T-helper 17 cell (primary cell): Measurements from ENCODE around the gene KARS1. TPM values are rescaled to one million over a fixed set of nuclear protein-coding genes. Genes with fewer than 3 reads are reported as not detected.

Experiments
- ATAC-seq: fragments of 150-1000 bp; cut with Tn5 transposase; 2 replicates; pipeline ENCODE4 v1.10.0; 2021; ENCODE audit warnings: mild to moderate bottlenecking, moderate library complexity
- DNase-seq, 3 donors: peaks; one replicate each; pipeline versions ENCODE4 v3.0.0 to v3.0.0-alpha.2; 2020 to 2021
- H3K9me3 ChIP-seq: one replicate; pipeline ENCODE4 v1.7.0; 2013; ENCODE audit warnings: low read length, mild to moderate bottlenecking; ENCODE audit not compliant: control insufficient read depth, poor library complexity, severe bottlenecking
- H3K27ac Mint-ChIP-seq: one replicate; pipeline ENCODE4 v1.8.0; 2022; ENCODE audit warnings: mild to moderate bottlenecking, moderate library complexity, mixed read lengths
- H3K27me3 Mint-ChIP-seq: one replicate; pipeline ENCODE4 v1.8.0; 2022; ENCODE audit warnings: mixed read lengths
- H3K36me3 Mint-ChIP-seq: one replicate; pipeline ENCODE4 v1.8.0; 2022; ENCODE audit warnings: low read depth, mixed read lengths
- H3K4me1 Mint-ChIP-seq: one replicate; pipeline ENCODE4 v1.8.0; 2022; ENCODE audit warnings: mild to moderate bottlenecking, mixed read lengths
- H3K4me3 Mint-ChIP-seq: one replicate; pipeline ENCODE4 v1.8.0; 2022; ENCODE audit warnings: mild to moderate bottlenecking, moderate library complexity, mixed read lengths
- total RNA-seq, 4 donors: library from RNA in 2 of 4; stranded (reverse) in 2 of 4; gene quantifications; one replicate each; pipeline ENCODE4 v1.2.3 and lab custom pipeline; 2022 to 2026

Gene KARS1
- total RNA-seq, 2 donors from 2014 or later: 160 to 161 TPM

DNA sequence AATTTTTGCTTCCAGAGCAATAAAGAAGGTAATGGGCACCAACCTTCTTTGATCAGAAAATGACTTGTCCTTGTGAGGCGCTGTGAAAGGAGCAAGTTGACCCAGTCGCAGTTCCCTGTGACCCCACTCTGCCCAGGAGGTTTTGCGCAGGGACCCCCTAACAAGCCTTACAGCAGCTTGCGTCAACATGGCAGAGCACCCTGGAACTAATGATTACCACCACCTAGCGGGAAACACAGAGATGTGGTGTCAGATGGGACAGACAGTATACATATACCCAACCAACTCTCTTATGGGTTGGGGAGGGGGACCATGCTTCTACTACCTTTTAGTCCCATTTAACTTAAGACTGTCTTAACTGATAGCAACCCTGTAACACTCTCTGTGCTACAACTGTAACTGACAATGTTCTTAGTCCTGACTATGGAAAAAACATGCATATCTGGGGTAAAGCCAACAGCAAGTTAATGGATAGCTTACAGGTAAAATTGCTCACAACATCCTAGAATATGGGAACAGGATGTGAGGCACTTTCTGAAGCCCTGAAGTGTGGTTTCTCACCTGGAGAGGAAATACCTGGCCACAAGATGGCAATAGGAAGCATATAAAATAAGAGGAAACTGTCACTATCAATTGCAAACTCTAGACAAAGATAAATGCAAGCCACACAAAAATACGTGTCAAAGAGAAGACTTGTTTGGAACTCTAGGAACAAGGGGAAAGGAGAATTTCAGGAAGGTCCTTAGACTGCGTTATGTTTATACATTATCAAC, 3.0 kb downstream of the KARS1 start:
- Mint-ChIP-seq H3K4me3 (peak overlapping the region; percentile 84), H3K36me3 (peaks cover 7% of the 10 kb centered on the region), H3K4me1 (peaks cover 28% of the 10 kb centered on the region), H3K27me3 (no peaks in the 10 kb centered on the region), H3K27ac (peak overlapping the region; percentile 94)
- ATAC-seq (no peak), DNase-seq (no peak)
- no peaks in the 10 kb centered on the region for H3K9me3 ChIP-seq

DNA sequence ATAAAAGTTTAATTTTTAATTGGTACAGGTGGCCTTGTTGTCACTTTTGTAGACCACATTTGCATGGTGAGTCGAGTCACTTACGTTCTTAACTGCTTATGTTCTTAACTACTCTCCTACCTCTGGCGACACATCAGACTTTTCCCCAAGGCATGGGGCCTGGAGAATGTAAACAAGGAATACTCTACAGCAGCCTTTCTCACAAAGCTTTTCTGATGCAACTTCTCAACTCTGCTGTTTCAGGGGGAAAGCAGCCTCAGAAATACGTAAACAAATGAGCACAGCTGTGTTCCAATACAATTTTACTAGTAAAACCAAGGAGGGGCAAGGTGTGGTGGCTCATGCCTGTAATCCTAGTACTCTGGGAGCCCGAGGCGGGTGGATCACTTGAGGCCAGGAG, 6.9 kb downstream of the KARS1 start:
- H3K4me1 Mint-ChIP-seq: peaks cover 27% of the 10 kb centered on the region
- no peaks in the 10 kb centered on the region for H3K27me3 Mint-ChIP-seq
- H3K36me3 Mint-ChIP-seq: peaks cover 6% of the 10 kb centered on the region
- H3K4me3 Mint-ChIP-seq: no peak overlapping the region
- DNase-seq (no peak), ATAC-seq (no peak)
- H3K27ac Mint-ChIP-seq: peak overlapping the region; percentile 49
- H3K9me3 ChIP-seq: no peaks in the 10 kb centered on the region

DNA sequence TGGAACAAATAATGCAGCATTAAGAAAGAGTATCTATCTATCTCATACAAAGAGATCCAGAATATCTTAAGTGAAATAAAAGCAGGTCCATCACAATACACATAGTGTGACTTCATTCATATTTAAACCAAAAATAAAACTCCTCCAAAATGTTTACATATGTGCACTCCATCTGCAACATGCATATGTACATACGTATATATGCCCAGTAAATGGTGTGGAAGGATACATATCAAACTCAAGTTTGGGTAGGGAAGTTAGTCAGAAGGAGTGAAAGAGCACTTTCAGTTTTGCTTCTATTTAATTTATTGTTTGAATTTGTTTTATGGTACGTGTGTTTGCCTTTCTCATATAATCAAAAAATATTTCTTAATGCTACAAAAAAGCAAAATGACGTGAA, 12.4 kb downstream of the KARS1 start:
- DNase-seq: no peak
- ATAC-seq: no peak
- H3K36me3 Mint-ChIP-seq: peaks cover 6% of the 10 kb centered on the region
- no peak overlapping the region for H3K4me3 Mint-ChIP-seq
- H3K27ac Mint-ChIP-seq: peak overlapping the region; percentile 34
- no peaks in the 10 kb centered on the region for H3K9me3 ChIP-seq
- H3K27me3 Mint-ChIP-seq: no peaks in the 10 kb centered on the region
- H3K4me1 Mint-ChIP-seq: peaks cover 10% of the 10 kb centered on the region

DNA sequence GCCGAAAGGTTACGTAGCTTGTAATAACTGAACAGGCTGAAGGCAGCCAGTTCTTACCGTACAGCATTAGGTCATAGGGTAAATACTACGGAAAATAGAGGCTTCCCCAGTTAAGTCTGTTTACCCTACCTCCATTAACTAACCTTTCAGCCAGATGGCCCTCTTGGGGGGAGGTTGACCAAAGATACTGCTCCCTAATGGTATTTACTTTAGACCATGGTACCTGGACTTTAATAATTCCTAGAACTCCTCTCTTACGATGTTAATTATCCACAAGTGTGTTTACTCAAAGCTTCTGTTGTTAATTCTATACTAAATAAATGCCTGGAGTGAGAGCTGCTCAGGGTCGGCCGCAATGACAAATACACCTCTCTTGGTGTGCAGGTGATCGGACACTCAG, 14.6 kb downstream of the KARS1 start:
- H3K4me1 Mint-ChIP-seq: peaks cover 21% of the 10 kb centered on the region
- no peak overlapping the region for H3K27ac Mint-ChIP-seq
- no peaks in the 10 kb centered on the region for H3K9me3 ChIP-seq
- no peaks in the 10 kb centered on the region for H3K27me3 Mint-ChIP-seq
- ATAC-seq (no peak), DNase-seq (no peak)
- peaks cover 7% of the 10 kb centered on the region for H3K36me3 Mint-ChIP-seq
- H3K4me3 Mint-ChIP-seq: no peak overlapping the region

DNA sequence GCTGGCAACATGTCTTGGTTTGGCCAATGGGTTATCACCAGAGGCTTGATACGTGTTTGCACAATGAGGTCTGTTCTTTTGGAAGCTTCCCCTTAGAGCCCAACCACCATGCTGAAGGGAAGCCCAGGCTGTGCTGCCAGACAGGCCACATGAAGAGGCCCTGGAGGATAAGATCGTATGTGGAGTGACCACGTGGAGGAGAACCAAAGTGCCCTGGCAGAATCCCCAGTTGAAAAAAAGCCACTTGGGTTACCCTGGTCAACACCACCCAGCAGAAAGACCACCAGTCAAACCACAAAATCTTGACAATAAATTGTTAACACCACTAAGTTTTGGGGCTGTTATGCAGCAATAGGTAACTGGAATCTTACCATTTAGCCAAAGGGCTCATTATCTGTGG, 17.4 kb downstream of the KARS1 start:
- H3K9me3 ChIP-seq: no peaks in the 10 kb centered on the region
- H3K36me3 Mint-ChIP-seq: peaks cover 19% of the 10 kb centered on the region
- no peak for ATAC-seq
- DNase-seq: no peak
- peaks cover 37% of the 10 kb centered on the region for H3K4me1 Mint-ChIP-seq
- no peaks in the 10 kb centered on the region for H3K27me3 Mint-ChIP-seq
- H3K27ac Mint-ChIP-seq: no peak overlapping the region
- no peak overlapping the region for H3K4me3 Mint-ChIP-seq

DNA sequence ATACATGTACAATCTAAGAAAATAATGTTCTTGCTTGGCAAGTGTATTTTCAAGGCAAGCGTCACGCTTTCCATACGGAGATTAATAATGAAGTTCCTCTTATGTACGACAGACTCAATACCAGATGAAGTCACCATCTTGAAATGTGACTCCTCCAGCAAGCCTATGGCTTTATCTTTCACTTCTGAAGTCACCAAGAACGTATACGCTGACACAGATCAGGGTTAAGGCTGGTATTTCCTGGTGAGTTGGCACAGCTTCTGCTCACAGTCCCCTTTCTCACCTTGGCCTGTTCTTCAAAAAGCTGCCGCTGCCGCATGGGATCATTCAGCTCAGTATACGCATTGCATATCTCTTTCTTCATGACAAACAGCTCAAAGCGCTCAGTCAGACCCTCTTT, 18.3 kb downstream of the KARS1 start:
- no peaks in the 10 kb centered on the region for H3K27me3 Mint-ChIP-seq
- H3K36me3 Mint-ChIP-seq: peaks cover 19% of the 10 kb centered on the region
- H3K4me3 Mint-ChIP-seq: peak overlapping the region; percentile 60
- peaks cover 40% of the 10 kb centered on the region for H3K4me1 Mint-ChIP-seq
- no peak for ATAC-seq
- DNase-seq: no peak
- no peaks in the 10 kb centered on the region for H3K9me3 ChIP-seq
- H3K27ac Mint-ChIP-seq: peak overlapping the region; percentile 95

DNA sequence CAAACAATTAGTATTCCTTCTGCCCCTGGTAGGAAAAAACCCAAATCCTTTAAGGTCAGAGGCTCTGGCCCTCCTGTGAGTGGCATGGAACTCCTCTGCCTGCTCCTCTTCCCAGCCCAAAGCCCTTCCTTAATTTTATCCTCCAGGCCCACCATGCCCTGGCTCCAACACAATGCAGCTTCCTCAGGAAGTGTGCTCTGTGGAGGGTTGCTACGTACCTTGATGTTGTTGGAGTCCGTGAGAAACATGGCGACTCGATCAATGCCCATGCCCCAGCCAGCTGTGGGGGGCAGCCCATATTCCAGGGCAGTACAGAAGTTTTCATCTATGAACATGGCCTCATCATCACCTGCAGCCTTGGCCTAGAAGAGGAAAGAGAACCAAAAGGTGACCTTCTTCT, 19.1 kb downstream of the KARS1 start:
- Mint-ChIP-seq H3K4me3 (no peak overlapping the region), H3K27me3 (no peaks in the 10 kb centered on the region), H3K36me3 (peaks cover 17% of the 10 kb centered on the region), H3K4me1 (peaks cover 40% of the 10 kb centered on the region), H3K27ac (peak overlapping the region; percentile 95)
- DNase-seq (no peak), ATAC-seq (no peak)
- no peaks in the 10 kb centered on the region for H3K9me3 ChIP-seq

DNA sequence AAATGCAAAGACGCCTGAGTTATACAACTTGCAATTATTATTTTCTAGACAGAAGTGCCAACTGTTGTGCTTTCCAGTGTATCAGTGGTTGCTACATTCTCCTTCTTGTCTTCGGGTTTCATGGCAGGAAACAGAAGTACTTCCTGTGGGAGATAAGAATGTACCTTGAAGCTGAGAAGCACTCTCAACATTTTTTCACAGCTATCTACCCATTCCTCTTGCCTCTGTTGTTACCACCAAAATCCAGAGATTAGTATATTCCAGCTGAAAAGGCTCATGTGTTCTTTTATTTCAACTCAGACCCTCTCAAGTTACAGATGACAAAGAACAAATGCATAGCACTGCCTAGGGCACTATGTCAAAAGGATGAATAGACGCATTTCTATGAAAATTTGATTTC, 19.6 kb downstream of the KARS1 start:
- H3K27me3 Mint-ChIP-seq: no peaks in the 10 kb centered on the region
- no peaks in the 10 kb centered on the region for H3K9me3 ChIP-seq
- H3K27ac Mint-ChIP-seq: peak overlapping the region; percentile 95
- peaks cover 17% of the 10 kb centered on the region for H3K36me3 Mint-ChIP-seq
- DNase-seq (no peak), ATAC-seq (no peak)
- peaks cover 40% of the 10 kb centered on the region for H3K4me1 Mint-ChIP-seq
- peak overlapping the region; percentile 62 for H3K4me3 Mint-ChIP-seq

DNA sequence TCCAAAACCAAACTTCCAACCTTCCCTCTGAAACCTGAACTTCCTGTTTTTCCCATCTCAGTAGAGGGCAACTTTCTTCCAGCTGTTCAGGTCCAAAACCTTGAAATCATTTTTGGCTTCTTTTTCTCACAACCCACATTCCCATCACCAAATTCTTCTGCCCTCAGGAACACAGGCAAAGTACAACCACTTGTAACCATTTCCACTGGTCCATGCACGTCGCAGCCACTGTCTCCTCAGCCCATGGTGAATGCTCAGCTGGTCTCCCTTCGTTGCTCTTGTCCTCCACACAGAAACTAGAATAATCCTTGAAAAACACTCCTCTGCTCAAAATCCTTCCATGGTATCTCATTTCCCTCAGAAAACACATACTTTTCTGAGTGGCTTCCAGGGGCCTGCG, 20.7 kb downstream of the KARS1 start:
- no peaks in the 10 kb centered on the region for H3K9me3 ChIP-seq
- Mint-ChIP-seq H3K4me3 (peak overlapping the region; percentile 64), H3K4me1 (peaks cover 44% of the 10 kb centered on the region), H3K27ac (peak overlapping the region; percentile 95), H3K27me3 (no peaks in the 10 kb centered on the region), H3K36me3 (peaks cover 17% of the 10 kb centered on the region)
- no peak for DNase-seq
- no peak for ATAC-seq

DNA sequence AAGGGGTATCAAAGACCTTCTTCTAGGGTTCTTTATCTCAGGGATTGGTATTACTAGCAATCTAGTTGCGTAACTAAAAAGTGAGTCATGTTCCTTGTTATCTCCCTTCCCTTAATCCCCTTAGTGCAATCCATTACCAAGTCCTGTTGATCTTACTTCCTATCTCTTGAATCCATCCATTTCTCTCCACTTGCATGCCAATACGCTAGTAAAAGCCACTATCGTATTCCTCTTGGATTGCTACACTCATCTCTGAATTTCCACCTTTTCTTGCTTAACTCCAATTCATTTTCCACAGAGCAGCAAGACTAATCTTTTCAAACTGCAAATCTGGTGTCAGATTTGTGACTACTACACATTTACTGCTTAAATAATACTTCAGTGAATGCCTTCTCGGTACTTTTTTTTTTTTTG, 22.5 kb downstream of the KARS1 start:
- no peak for ATAC-seq

DNA sequence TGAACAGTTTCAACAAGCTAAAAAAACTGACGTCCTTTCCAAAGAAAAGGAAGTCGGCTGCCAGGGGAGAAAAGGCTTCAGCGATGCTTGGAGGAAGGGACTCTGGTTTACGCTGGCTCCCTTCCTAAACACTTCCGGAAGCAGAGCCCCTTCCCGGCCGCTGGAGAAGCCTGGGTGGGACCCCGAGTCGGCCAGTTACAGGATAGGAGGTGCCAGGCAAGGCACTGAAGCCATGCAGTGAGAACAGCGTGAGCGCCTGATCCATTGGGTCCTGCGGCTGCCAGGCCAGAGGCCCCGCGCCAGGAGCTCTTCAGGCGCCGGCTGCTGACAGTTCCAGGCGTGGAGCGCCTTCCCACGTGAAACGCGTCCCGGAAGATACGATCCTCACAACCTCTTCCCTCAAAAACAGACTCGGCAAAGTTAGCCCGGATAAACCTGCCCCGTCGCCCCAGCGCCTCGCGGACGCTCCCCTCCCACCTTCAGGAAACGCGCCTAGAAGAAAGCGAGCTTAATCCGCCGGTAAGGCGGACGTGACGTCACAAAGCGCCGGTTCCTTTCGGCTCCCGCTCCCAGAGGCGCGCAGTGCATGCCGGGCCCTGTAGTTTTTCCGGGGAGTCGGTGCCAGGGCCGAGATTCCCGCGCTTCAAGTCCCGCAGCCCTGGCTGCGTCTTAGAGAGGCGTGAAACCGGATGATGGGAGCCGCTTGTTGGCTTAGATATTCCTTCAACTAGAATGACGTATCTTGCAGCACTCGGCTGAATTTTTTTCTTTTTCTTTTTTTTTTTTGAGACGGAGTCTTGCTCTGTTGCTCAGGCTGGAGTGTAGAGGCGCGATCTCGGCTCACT, 24.5 kb downstream of the KARS1 start, which contains the start of gene ADAT1:
Gene ADAT1 (minus strand): TSS at position 521 of the 845 bp plus-strand sequence. CDS start 2,482 bp downstream, outside the sequence.
- Mint-ChIP-seq H3K4me1 (peaks cover 51% of the 10 kb centered on the region), H3K36me3 (peaks cover 17% of the 10 kb centered on the region), H3K27ac (peak within 1 kb of the TSS; percentile 96), H3K27me3 (no peaks in the 10 kb centered on the region), H3K4me3 (peak within 1 kb of the TSS; percentile 96)
- ATAC-seq: peak; percentile 96
- H3K9me3 ChIP-seq: no peaks in the 10 kb centered on the region
- peak; percentile 94 to 96 (median 95) for DNase-seq

More for the DNA sequence above, 22.5 kb downstream of the KARS1 start:
- peaks cover 60% of the 10 kb centered on the region for H3K4me1 Mint-ChIP-seq
- H3K27me3 Mint-ChIP-seq: no peaks in the 10 kb centered on the region
- H3K36me3 Mint-ChIP-seq: peaks cover 17% of the 10 kb centered on the region
- peak overlapping the region; percentile 78 for H3K4me3 Mint-ChIP-seq
- H3K27ac Mint-ChIP-seq: peak overlapping the region; percentile 95
- DNase-seq: no peak
- H3K9me3 ChIP-seq: no peaks in the 10 kb centered on the region

DNA sequence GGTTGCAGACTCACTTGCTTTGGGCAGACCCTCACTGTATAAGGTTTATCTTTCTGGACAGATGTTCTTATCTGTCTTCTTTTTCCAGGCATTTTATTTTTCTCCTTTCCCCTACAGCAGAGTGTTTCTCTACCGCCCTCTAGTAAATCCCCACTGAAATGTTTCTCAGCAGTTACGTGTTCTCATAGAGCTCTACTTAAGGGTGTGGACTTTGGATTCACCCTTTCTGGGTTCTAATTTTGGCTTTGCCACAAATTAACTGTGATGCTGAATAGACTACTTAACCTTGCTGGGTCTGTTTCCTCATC, 26.3 kb downstream of the KARS1 start:
- ATAC-seq: no peak
- H3K9me3 ChIP-seq: no peaks in the 10 kb centered on the region
- DNase-seq: no peak
- peaks cover 9% of the 10 kb centered on the region for H3K36me3 Mint-ChIP-seq
- H3K27me3 Mint-ChIP-seq: no peaks in the 10 kb centered on the region
- peak overlapping the region; percentile 96 for H3K27ac Mint-ChIP-seq
- H3K4me3 Mint-ChIP-seq: no peak overlapping the region
- peaks cover 45% of the 10 kb centered on the region for H3K4me1 Mint-ChIP-seq

DNA sequence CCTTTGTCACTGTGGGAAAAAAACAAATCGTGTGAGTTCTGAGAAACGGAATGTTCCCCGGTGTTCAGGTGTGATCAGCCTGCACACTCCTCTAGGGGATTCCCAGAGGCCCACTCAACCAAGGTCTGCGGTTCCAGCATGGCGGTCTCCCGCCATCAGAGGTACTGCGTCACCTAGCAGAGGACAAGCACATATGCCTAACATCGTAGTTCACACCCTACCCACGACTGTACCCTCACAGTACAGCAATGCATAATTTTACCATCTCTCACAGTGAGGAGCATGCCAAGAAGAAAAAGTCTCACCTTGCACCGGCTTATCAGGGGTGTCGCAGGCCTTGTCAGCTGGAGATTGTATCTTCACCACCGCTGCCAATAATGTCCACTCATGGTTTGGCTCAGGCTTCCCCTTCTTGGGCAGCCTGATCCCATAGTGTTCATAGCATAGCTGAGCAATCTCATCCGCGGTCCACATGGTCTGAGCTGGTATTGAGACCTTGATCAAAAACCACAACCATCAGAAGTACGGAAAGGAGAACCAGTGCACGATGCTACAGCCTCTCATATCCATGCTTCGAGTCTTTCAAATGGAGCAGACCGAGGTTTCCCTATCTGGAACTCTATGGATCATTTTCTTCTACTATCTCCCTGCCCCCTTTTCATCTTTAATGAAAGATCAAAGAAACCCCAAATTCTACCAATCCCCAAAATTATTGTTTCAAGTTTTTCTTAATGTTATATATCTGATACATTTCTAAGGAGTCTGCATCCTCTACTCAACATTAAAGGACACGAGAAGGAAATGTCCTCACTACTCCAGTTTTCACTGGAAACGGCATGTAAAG, 26.9 kb downstream of the KARS1 start:
- Mint-ChIP-seq H3K4me3 (peak overlapping the region; percentile 41), H3K27me3 (no peaks in the 10 kb centered on the region), H3K4me1 (peaks cover 43% of the 10 kb centered on the region), H3K36me3 (peaks cover 5% of the 10 kb centered on the region), H3K27ac (peak overlapping the region; percentile 96)
- DNase-seq (no peak), ATAC-seq (peak; percentile 13)
- H3K9me3 ChIP-seq: no peaks in the 10 kb centered on the region
